H1 (cell line): ENCODE results near the gene PIK3CA.

Experiments
- CHD1 ChIP-seq: IDR thresholded peaks from 2 replicates; pipeline ENCODE4 v1.6.1; 2012; ENCODE audit warnings: low read depth, low read length, improper control_type of control experiment
- CTCF ChIP-seq, 3 experiments: IDR thresholded peaks; 1 replicate in 2 of 3; 2 replicates in 1 of 3; pipeline versions ENCODE4 v1.5.1 to v1.6.1; 2011; ENCODE audit warnings: low read length in 3 of 3, mild to moderate bottlenecking in 3 of 3, inconsistent platforms in 2 of 3, low read depth in 1 of 3, moderate library complexity in 1 of 3; ENCODE audit not compliant: insufficient read depth in 1 of 3; ENCODE audit errors: control extremely low read depth in 1 of 3
- EP300 ChIP-seq, 2 experiments: IDR thresholded peaks; 1 replicate in 1 of 2; 2 replicates in 1 of 2; pipeline ENCODE4 v1.6.1; 2011 to 2012; ENCODE audit warnings: low read depth in 2 of 2, low read length in 2 of 2, mild to moderate bottlenecking in 2 of 2, borderline replicate concordance in 1 of 2, inconsistent platforms in 1 of 2, moderate library complexity in 1 of 2
- GABPA ChIP-seq: IDR thresholded peaks from 2 replicates; pipeline ENCODE4 v1.6.1; 2011; ENCODE audit warnings: mild to moderate bottlenecking, low read length, moderate library complexity, borderline replicate concordance; ENCODE audit not compliant: insufficient read depth
- GTF2F1 ChIP-seq: IDR thresholded peaks from 2 replicates; pipeline ENCODE4 v1.6.1; 2012; ENCODE audit warnings: low read depth, low read length, improper control_type of control experiment, borderline replicate concordance
- JUN ChIP-seq: IDR thresholded peaks from 2 replicates; pipeline ENCODE4 v1.6.1; 2011; ENCODE audit warnings: low read depth, mild to moderate bottlenecking, improper control_type of control experiment, low read length
- MAX ChIP-seq: IDR thresholded peaks from 2 replicates; pipeline ENCODE4 v1.6.1; 2012; ENCODE audit warnings: inconsistent platforms
- POLR2A ChIP-seq, 2 experiments: IDR thresholded peaks; 1 replicate in 1 of 2; 2 replicates in 1 of 2; pipeline ENCODE4 v1.6.1; 2011; ENCODE audit warnings: low read depth in 2 of 2, low read length in 2 of 2, mild to moderate bottlenecking in 2 of 2; ENCODE audit errors: control extremely low read depth in 1 of 2
- RAD21 ChIP-seq, 2 experiments: IDR thresholded peaks in 1 of 2; conservative IDR thresholded peaks in 1 of 2; 2 replicates each; pipeline ENCODE4 v1.6.1; 2011; ENCODE audit warnings: low read depth in 2 of 2, low read length in 2 of 2, improper control_type of control experiment in 1 of 2, inconsistent platforms in 1 of 2, mild to moderate bottlenecking in 1 of 2, moderate library complexity in 1 of 2
- TAF1 ChIP-seq: IDR thresholded peaks from 2 replicates; pipeline ENCODE4 v1.6.1; 2011; ENCODE audit warnings: mild to moderate bottlenecking, low read depth, low read length

GRCh38 chr3:179189759-179190158, 41.6 kb downstream of the PIK3CA start:
- no peak for TF ChIP-seq CTCF (IDR thresholded peaks at IDR 0.05; ENCODE audit: control extremely low read depth in 1 of 3, insufficient read depth in 1 of 3, low read depth in 1 of 3, low read length in 3 of 3)
- TF ChIP-seq GTF2F1: no peak
- no peak for TF ChIP-seq JUN
- TF ChIP-seq TAF1: no peak
- TF ChIP-seq RAD21 (IDR thresholded peaks at IDR 0.05 in 1 of 2, conservative IDR thresholded peaks at IDR 0.05 in 1 of 2; ENCODE audit: low read depth in 2 of 2, low read length in 2 of 2): no peak
- TF ChIP-seq GABPA: no peak
- no peak for TF ChIP-seq EP300 (IDR thresholded peaks at IDR 0.05; ENCODE audit: borderline replicate concordance in 1 of 2, low read depth in 2 of 2, low read length in 2 of 2)
- TF ChIP-seq POLR2A (IDR thresholded peaks at IDR 0.05; ENCODE audit: control extremely low read depth in 1 of 2, low read depth in 2 of 2, low read length in 2 of 2): no peak
- no peak for TF ChIP-seq MAX
- no peak for TF ChIP-seq CHD1
